Superior temporal gyrus (tissue), 1 donor: ENCODE data around the gene NTMT1.
"Not testable (repeated sequence)": the region's sequence is repeated elsewhere in the genome, so short reads cannot be mapped to it uniquely, and the experiment has no call there.

Experiments used
- DNase-seq: peaks from one replicate; pipeline ENCODE4 v3.0.0-alpha.2; 2016; ENCODE audit errors: extremely low spot score

The NTMT1 gene

GRCh38 chr9:129654554-129655040 lies 28.6 kb downstream of the NTMT1 start:
- no peak for DNase-seq

- DNase-seq = no peak
Observed at GRCh38 chr9:129655154-129655553, 29.2 kb downstream of the NTMT1 start.

GRCh38 chr9:129655696-129656095 lies 29.7 kb downstream of the NTMT1 start:
- no peak for DNase-seq

DNA sequence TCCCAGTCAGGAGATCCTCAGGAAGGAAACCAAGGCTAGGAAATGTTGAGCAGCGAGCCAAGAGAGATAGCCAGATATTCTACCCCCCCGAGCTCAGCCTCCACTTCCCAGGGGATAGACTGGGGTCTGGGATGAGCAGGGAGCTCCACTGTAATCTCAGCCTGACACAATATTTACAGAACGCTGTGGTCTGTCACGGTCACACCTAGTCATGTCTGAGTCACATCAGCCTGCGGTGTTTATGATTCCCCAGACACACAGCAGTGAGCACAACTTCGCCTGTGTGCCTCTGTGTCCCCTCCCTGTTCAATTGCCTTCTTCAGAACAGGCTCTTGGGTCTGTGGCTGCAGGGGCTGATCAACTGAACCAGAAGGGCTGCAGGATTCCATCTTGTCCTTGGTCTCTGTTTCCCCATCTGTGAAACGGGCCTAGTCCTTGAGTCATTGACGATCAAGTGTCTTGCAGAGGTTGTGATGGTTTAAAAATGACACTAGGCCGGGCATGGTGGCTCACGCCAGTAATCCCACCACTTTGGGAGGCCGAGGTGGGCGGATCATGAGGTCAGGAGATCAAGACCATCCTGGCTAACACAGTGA lies 30.9 kb downstream of the NTMT1 start:
- no peak for DNase-seq

DNA sequence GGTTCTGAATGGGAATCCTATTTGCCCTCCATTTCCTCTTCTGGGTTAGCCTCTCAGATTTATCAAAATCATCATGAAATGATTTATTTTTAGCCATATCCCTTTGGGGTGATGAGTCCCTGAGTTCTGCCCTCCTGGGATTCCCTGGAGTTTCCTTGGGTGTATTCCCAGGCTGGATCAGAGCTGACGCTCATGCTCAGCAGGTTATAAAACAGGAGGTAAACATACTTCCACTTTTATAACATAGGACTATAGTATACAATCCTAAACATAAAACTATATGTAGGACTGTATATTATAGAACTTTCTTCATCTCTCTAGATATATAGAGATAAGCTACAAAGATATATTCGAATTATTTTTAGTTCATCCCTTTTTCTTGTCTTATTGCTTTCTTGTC lies 35.1 kb downstream of the NTMT1 start:
- DNase-seq = no peak

- DNase-seq = not testable (repeated sequence)
Observed at GRCh38 chr9:129662239-129662638, 36.3 kb downstream of the NTMT1 start.

DNA sequence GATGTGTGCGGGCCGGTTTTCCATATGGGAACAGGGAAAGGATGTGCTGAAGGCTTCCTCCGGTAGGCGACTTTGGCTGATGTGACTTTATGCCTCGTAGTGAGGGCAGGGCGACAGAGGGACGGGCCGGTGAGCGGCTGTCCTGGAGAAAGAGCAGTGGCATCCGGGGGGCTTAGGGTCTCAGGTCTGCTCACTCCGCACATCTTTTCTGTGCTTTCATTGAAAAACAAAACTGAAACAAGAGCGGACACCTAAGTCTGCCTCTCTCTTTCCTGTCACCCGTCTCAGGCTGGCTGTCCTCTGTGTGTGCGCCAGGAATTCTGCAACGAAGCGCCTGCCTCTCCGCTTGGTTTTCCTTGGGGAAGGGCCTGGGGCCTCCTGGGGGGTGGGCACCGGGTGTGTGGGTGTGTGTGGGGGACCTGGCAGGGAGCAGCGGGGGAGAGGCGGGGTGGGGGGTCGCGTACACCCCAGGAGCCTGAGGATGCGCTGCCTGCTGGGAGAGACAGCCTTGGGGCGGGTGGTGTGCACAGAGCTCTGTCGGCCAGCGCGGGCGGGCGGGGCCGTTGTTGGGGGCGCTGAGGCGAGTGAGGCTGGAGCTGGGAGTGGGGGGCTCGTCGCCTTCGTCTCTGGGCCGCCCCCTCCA lies 38.9 kb downstream of the NTMT1 start:
- no peak for DNase-seq

- no peak for DNase-seq
Observed at GRCh38 chr9:129665389-129665775, 39.4 kb downstream of the NTMT1 start, which contains the start of gene PRRX2. Gene PRRX2 (plus strand): TSS chr9:129665647. CDS start chr9:129665868, 221 bp downstream.

GRCh38 chr9:129665814-129666520 lies 40.0 kb downstream of the NTMT1 start:
- no peak for DNase-seq

GRCh38 chr9:129666575-129666974 lies 40.6 kb downstream of the NTMT1 start:
- DNase-seq = no peak

DNA sequence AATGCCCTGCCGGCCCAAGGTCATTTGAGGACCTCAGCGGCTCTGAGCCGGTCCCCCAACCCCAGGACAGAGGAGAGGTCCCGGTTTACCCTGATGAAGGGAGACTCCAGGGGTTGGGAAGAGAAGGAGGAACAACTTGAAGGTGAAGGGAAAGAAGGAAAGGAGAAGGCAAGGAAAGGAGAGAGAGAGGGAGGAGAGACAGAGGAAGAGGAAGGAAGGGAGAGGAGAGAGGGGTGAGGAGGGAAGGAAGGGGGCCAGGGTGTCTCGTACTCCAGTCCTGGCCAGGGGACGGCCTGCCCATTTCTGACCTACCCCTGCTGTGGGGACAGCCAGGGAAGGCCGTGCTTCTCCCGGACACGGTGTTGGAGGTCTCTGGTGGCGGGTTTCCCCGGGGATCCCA lies 41.4 kb downstream of the NTMT1 start:
- DNase-seq = no peak

GRCh38 chr9:129667850-129668249 lies 41.9 kb downstream of the NTMT1 start:
- no peak for DNase-seq

DNA sequence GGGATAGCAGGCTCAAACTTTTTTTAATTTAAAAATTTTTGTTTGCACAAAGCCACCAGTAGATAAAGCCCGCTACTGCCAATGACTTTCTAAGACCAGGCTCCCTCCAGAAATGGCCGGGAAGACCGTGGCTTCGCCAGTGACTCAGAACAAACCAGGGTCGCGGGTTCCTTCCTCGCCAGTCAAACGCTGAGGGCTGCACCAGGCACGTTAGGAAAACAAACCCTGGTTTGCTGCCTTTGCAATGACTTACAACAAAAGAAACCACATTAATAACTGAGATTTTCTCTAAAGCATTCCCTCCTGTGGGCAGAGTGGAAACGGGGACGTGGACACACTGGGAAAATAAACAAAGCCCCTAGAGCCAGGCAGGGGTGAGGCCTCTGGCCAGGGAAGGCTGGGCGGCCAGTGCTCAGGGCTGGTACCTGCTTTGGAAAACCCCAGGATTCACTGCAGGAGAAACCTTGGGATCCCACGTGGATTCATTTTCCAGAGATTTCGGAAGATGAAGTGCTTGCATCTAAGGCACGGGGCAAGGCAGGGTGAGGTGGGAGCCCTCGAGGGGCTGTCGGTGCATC lies 43.3 kb downstream of the NTMT1 start:
- DNase-seq = no peak

GRCh38 chr9:129669946-129670345 lies 44.0 kb downstream of the NTMT1 start:
- DNase-seq = no peak

- no peak for DNase-seq
Observed at GRCh38 chr9:129671065-129671464, 45.1 kb downstream of the NTMT1 start.

GRCh38 chr9:129671519-129671918 lies 45.6 kb downstream of the NTMT1 start:
- no peak for DNase-seq

GRCh38 chr9:129672702-129673101 lies 46.7 kb downstream of the NTMT1 start:
- no peak for DNase-seq

DNA sequence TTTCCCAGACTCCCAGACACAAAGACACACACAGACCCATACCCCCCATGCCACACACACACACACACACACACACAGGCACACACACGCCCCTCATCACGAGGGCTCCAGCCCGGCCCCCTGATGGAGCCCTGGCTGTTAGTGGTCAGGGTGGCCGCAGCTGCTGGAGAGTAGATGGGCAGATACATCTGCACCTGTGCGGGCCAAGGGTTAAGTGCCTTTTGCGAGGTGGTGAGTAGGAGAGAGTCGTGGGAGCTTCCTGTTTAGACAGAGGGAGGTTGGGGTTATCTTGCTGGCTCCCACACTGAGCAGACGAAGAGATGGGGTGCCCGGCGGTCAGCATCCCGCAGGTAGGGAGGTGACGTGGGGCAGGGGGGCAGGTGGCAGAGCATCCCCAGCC lies 47.6 kb downstream of the NTMT1 start:
- DNase-seq = no peak

DNA sequence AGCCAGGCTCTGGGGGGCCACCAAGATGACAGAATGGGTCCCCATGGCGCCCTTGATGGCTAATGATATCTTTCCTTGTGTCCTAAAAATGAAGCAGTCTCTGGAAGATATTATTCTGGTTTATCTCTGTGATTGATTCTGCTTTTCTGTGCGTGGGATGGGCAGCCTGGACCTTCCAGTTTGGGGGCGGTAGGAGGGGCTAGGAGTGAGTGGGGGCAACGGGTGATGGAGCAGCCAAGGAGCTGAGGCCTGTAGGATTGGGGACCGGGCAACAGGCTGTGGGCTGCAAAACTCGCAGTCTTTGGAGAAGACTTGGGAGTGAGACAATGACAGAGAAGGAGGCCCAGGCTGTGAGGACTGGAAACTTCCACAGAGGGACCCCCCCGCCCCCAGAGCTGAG lies 48.3 kb downstream of the NTMT1 start:
- DNase-seq = no peak

DNA sequence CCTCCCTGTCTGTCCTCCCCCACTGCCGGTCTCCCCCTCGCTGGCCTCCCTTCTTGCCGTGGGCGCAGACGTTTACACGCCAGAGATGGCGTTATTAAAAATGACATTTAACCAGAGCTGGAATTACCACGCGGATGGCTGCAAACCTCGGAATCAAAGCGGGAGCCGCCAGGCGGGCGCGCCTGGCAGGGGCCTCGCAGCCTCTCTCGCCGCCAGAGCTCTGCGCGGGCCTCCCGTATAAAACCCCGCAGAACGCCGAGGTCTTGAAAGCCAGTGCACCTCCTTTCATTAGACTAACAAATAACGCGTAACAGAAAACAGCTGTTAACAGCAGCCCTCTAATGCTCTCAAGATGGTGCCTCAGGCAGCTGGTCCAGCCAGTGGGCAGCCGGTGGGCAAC lies 49.7 kb downstream of the NTMT1 start:
- no peak for DNase-seq

GRCh38 chr9:129676287-129676686 lies 50.3 kb downstream of the NTMT1 start:
- DNase-seq = no peak

DNA sequence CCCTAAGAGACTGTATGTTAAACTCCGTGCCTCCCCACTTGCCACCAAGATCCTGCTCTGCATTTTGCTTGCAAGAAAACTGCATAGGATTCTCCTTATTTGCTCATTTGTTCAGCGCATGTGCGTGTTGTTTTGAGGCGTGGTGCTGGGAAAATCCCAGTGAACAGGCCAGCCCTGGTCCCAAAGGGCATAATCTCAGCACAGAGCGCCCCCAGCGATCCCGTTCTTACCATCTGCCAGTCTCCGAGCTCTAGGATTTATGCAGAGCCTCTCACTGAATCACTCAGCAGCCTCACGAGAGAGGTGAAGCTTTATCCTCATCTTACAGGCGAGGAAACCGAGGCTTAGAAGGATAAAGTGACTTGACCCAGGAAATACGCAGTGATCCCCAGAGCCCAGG lies 51.0 kb downstream of the NTMT1 start:
- DNase-seq = no peak

- DNase-seq = no peak
Observed at GRCh38 chr9:129677456-129677855, 51.5 kb downstream of the NTMT1 start.
